Measurements from ENCODE around the gene DNAI1.
"Not testable (repeated sequence)": the region's sequence is repeated elsewhere in the genome, so short reads cannot be mapped to it uniquely, and the experiment has no call there.

Gene DNAI1

GRCh38 chr9:34475097-34475496, 16.5 kb downstream of the DNAI1 start:
- no peak for DNase-seq (ENCODE audit: low read depth)
- no peak overlapping the region for H3K4me3 ChIP-seq (ENCODE audit: low read length)
- TF ChIP-seq CTCF (IDR thresholded peaks at IDR 0.05; ENCODE audit: insufficient read depth, low read depth, low read length, missing control alignments), result no peak

- H3K4me3 ChIP-seq (ENCODE audit: low read length), result no peak overlapping the region
- TF ChIP-seq CTCF (IDR thresholded peaks at IDR 0.05; ENCODE audit: insufficient read depth, low read depth, low read length, missing control alignments), result no peak
- DNase-seq (ENCODE audit: low read depth), result no peak
Observed at GRCh38 chr9:34477541-34477940, 18.9 kb downstream of the DNAI1 start.

DNA sequence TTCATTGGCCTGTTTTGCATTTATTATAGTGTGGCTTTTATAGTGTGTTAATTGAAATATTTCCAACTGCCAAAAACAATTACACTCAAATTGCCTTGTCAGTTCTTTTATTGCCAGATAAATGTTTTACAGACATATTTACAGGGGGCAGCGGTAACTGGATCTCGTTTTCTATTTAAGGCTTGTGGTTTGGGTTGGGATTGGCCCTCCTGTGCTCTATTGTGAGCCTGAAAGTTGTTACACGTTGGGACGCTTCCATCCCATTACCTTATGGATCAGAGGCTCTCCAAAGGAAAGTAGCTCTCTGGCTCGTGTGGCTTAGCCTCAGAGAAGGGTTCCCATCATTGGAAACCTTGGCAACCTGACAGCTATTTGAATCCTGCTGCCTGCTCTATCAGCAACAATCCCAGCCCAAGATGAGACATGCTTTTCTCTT, 20.8 kb downstream of the DNAI1 start:
- H3K4me3 ChIP-seq (ENCODE audit: low read length), result no peak overlapping the region
- DNase-seq (ENCODE audit: low read depth), result no peak
- no peak for TF ChIP-seq CTCF (IDR thresholded peaks at IDR 0.05; ENCODE audit: insufficient read depth, low read depth, low read length, missing control alignments)

- H3K4me3 ChIP-seq (ENCODE audit: low read length); DNase-seq (ENCODE audit: low read depth): not testable (repeated sequence)
Observed at GRCh38 chr9:34481620-34482019, 23.0 kb downstream of the DNAI1 start.

DNA sequence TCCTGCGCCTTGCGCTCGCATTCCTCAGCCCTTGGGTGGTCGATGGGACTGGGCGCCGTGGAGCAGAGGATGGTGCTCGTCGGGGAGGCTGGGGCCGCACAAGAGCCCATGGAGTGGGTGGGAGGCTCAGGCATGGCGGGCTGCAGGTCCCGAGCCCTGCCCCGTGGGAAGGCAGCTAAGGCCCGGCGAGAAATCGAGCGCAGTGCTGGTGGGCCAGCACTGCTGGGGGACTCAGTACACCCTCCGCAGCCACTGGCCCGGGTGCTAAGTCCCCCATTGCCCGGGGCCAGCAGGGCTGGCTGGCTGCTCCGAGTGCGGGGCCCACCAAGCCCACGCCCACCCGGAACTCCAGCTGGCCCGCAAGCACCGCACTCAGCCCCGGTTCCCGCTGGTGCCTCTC, 24.1 kb downstream of the DNAI1 start:
- DNase-seq (ENCODE audit: low read depth); H3K4me3 ChIP-seq (ENCODE audit: low read length): not testable (repeated sequence)

- DNase-seq (ENCODE audit: low read depth), result peak; percentile 50
- H3K4me3 ChIP-seq (ENCODE audit: low read length), result no peak overlapping the region
- no peak for TF ChIP-seq CTCF (IDR thresholded peaks at IDR 0.05; ENCODE audit: insufficient read depth, low read depth, low read length, missing control alignments)
Observed at GRCh38 chr9:34484678-34485077, 26.1 kb downstream of the DNAI1 start.

DNA sequence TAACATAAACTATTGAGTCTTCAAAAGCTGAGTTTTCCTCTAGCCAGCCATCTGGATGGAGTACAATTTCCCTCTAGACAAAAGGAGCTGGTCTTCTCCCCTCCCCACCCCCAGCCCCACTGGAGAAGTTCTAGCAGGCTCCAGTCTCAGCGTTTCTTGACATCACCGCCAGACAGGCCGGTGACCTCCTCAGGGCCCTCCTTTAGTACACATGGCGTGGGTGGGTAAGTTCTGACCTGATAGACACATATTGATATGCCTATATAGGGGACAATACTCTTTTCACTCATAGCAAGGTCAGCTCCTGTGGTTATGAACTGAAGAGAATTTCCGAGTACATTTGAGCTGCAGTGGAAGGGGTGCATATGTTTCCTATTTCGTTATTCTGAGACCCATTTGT, 27.2 kb downstream of the DNAI1 start:
- no peak overlapping the region for H3K4me3 ChIP-seq (ENCODE audit: low read length)
- TF ChIP-seq CTCF (IDR thresholded peaks at IDR 0.05; ENCODE audit: insufficient read depth, low read depth, low read length, missing control alignments), result no peak
- no peak for DNase-seq (ENCODE audit: low read depth)

DNA sequence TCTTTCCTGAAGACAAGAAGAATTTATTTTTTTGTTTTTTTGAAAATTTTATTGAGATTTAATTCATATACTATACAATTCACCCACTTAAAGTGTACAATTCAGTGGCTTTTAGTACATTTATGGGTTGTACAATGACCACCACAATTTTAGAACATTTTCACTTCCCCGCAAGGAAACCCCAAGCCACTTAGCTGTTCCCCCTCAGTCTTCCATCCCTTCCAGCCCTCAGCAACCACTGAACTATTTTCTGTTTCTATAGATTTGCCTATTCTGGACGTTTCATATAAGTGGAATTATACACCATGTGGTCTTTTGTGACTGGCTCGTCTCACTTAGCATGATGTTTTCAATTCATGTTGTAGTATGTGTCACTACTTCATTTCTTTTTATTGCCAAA, 28.0 kb downstream of the DNAI1 start:
- H3K4me3 ChIP-seq (ENCODE audit: low read length), result no peak overlapping the region
- no peak for DNase-seq (ENCODE audit: low read depth)
- no peak for TF ChIP-seq CTCF (IDR thresholded peaks at IDR 0.05; ENCODE audit: insufficient read depth, low read depth, low read length, missing control alignments)
